ENCODE measurements around the gene C8B.

- no peak for TF ChIP-seq CTCF (IDR thresholded peaks at IDR 0.05 in 2 of 3, conservative IDR thresholded peaks at IDR 0.05 in 1 of 3; ENCODE audit: borderline replicate concordance in 1 of 3, insufficient read depth in 1 of 3, low read depth in 2 of 3, low read length in 2 of 3)
- TF ChIP-seq RAD21 (IDR thresholded peaks at IDR 0.05; ENCODE audit: low read depth): no peak
- no peak for TF ChIP-seq EZH2phosphoT487 (IDR thresholded peaks at IDR 0.05; ENCODE audit: borderline replicate concordance)
- no peak for TF ChIP-seq EGR1 (IDR thresholded peaks at IDR 0.05; ENCODE audit: low read depth)
- TF ChIP-seq POLR2A (IDR thresholded peaks at IDR 0.05; ENCODE audit: borderline replicate concordance, extremely low read depth, insufficient read depth, insufficient read length): no peak
- TF ChIP-seq EZH2 (IDR thresholded peaks at IDR 0.05): no peak
- TF ChIP-seq POLR2AphosphoS5 (IDR thresholded peaks at IDR 0.05; ENCODE audit: low read depth, low read length): no peak
- no peak for TF ChIP-seq ZBTB33 (IDR thresholded peaks at IDR 0.05; ENCODE audit: extremely low read depth, insufficient replicate concordance, low read length)
These were observed 68.4 kb downstream of the C8B start for GRCh38 chr1:56897150-56898004.
